Hematopoietic multipotent progenitor cell treated with erythropoietin and hydrocortisone succinate and interleukin-3 and kit ligand, for 6 days (in vitro differentiated cells): ENCODE data around the gene C1orf116.

Source experiments
- DNase-seq: peaks from one replicate; pipeline ENCODE4 v3.0.0-alpha.2; 2015

The C1orf116 gene

GRCh38 chr1:207032528-207033017 lies at the start of gene C1orf116:
TSS of gene C1orf116 (minus strand) at chr1:207032756. CDS start at chr1:207027598, 5,158 bp downstream.
- DNase-seq, result peak; percentile 43

GRCh38 chr1:207081806-207082205 lies 49.2 kb upstream of the C1orf116 start:
- no peak for DNase-seq

- no peak for DNase-seq
Observed at GRCh38 chr1:207081088-207081487, 48.5 kb upstream of the C1orf116 start.

GRCh38 chr1:207079706-207080241 lies 47.2 kb upstream of the C1orf116 start:
- no peak for DNase-seq

- no peak for DNase-seq
Observed at GRCh38 chr1:207078578-207079132, 46.1 kb upstream of the C1orf116 start.

- DNase-seq, result peak; percentile 91
Observed at GRCh38 chr1:207077470-207078377, 45.2 kb upstream of the C1orf116 start.

- no peak for DNase-seq
Observed at GRCh38 chr1:207077012-207077411, 44.5 kb upstream of the C1orf116 start.

- DNase-seq, result peak; percentile 86
Observed at GRCh38 chr1:207076181-207076955, 43.8 kb upstream of the C1orf116 start.

- no peak for DNase-seq
Observed at GRCh38 chr1:207073906-207074820, 41.6 kb upstream of the C1orf116 start.

GRCh38 chr1:207072233-207072632 lies 39.7 kb upstream of the C1orf116 start:
- DNase-seq, result no peak

- no peak for DNase-seq
Observed at GRCh38 chr1:207071426-207071825, 38.9 kb upstream of the C1orf116 start.

- DNase-seq, result peak; percentile 76
Observed at GRCh38 chr1:207070811-207071210, 38.3 kb upstream of the C1orf116 start.

GRCh38 chr1:207069858-207070506 lies 37.4 kb upstream of the C1orf116 start:
- DNase-seq, result no peak

GRCh38 chr1:207069061-207069460 lies 36.5 kb upstream of the C1orf116 start:
- DNase-seq, result no peak

GRCh38 chr1:207067665-207068064 lies 35.1 kb upstream of the C1orf116 start:
- DNase-seq, result no peak

GRCh38 chr1:207067185-207067584 lies 34.6 kb upstream of the C1orf116 start:
- DNase-seq, result no peak

- DNase-seq, result no peak
Observed at GRCh38 chr1:207064561-207064960, 32.0 kb upstream of the C1orf116 start.

- peak; percentile 32 for DNase-seq
Observed at GRCh38 chr1:207063014-207063413, 30.5 kb upstream of the C1orf116 start.

GRCh38 chr1:207062058-207062457 lies 29.5 kb upstream of the C1orf116 start:
- no peak for DNase-seq

GRCh38 chr1:207060596-207060995 lies 28.0 kb upstream of the C1orf116 start:
- DNase-seq, result no peak

- DNase-seq, result no peak
Observed at GRCh38 chr1:207059881-207060280, 27.3 kb upstream of the C1orf116 start.
